Dedifferentiated amniotic fluid mesenchymal stem cell (primary cell): ENCODE data around the gene COG8.

Experiments used
- DNase-seq: peaks from one replicate; pipeline ENCODE4 v3.0.0-alpha.2; 2016; ENCODE audit errors: extremely low spot score

The COG8 gene

GRCh38 chr16:69286941-69287713, 52.2 kb downstream of the COG8 start:
- peak; percentile 86 for DNase-seq

GRCh38 chr16:69285240-69285639, 54.1 kb downstream of the COG8 start:
- no peak for DNase-seq

GRCh38 chr16:69283851-69284250, 55.5 kb downstream of the COG8 start:
- DNase-seq = no peak

GRCh38 chr16:69277413-69277812, 62.0 kb downstream of the COG8 start:
- no peak for DNase-seq
